K562 (cell line): Measurements from ENCODE around the gene UBE2D3. TPM values are rescaled to one million over a fixed set of nuclear protein-coding genes. Genes with fewer than 3 reads are reported as not detected.
A peak's percentile ranks its signal among the peaks of the same experiment; 100 is the strongest.

ENCODE experiments used
- ATAC-seq: fragments of 200-7000 bp; cut with Tn5 transposase; 3 replicates; pipeline ENCODE4 v1.9.1; 2020; ENCODE audit warnings: moderate library complexity
- BruUV-seq: library from RNA; stranded (reverse); fragments of 400-500 nt; replicated peaks from 2 replicates; lab custom pipeline; 2021; lab: Mats Ljungman, UMichigan
- CTCF ChIA-PET: fragments of 300-600 bp; formaldehyde crosslinking; extraction: SDS; loops from one replicate; lab custom pipeline; 2021; ENCODE audit warnings: low intra/inter-chr PET ratio; lab: Yijun Ruan, JAX
- POLR2A ChIA-PET: fragments of 300-600, 350-650 bp; sonication (Branson Sonifier 250); formaldehyde crosslinking; extraction: SDS; loops from one replicate; lab custom pipeline; 2021; ENCODE audit warnings: antibody characterized with exemption, inconsistent platforms; lab: Yijun Ruan, JAX
- DNase-seq, 4 experiments: peaks; one replicate each; pipeline versions ENCODE4 v3.0.0 to v3.0.0-alpha.2; 2011 to 2018; ENCODE audit warnings: low spot score in 3 of 4, mixed read lengths in 3 of 4; ENCODE audit errors: extremely low read depth in 1 of 4
- FAIRE-seq: peaks from 2 replicates; lab custom pipeline; 2011; peaks lifted over from hg19 to GRCh38; lab: Jason Lieb, UNC
- H2AFZ ChIP-seq: 2 replicates; pipeline ENCODE4 v1.6.0; 2011; ENCODE audit warnings: low read depth, low read length, control low read depth, inconsistent platforms
- H3K27ac ChIP-seq: fragments of 200-600 bp; 3 replicates; pipeline ENCODE4 v1.8.0; 2011; ENCODE audit warnings: low read depth, mild to moderate bottlenecking, control low read depth, inconsistent platforms, low read length, moderate library complexity, mixed read lengths; ENCODE audit errors: extremely low read depth
- H3K27me3 ChIP-seq, 2 experiments: fragments of 300-600 bp in 1 of 2; 2 replicates in 1 of 2; 3 replicates in 1 of 2; pipeline versions ENCODE4 v1.6.0 to v1.8.0; 2011; ENCODE audit warnings: inconsistent platforms in 2 of 2, low read length in 2 of 2, mild to moderate bottlenecking in 1 of 2, mixed read lengths in 1 of 2, moderate library complexity in 1 of 2; ENCODE audit not compliant: control insufficient read depth in 2 of 2, insufficient read depth in 2 of 2
- H3K36me3 ChIP-seq: fragments of 300-600 bp; 3 replicates; pipeline ENCODE4 v1.8.0; 2011; ENCODE audit warnings: mild to moderate bottlenecking, low read length, inconsistent platforms; ENCODE audit not compliant: control insufficient read depth, insufficient read depth
- H3K4me1 ChIP-seq, 2 experiments: fragments of 200-600 bp in 1 of 2; replicated peaks in 1 of 2; 2 replicates in 1 of 2; 3 replicates in 1 of 2; pipeline versions ENCODE4 v1.5.1 to v1.8.0; 2011; ENCODE audit warnings: inconsistent platforms in 2 of 2, low read length in 2 of 2, mild to moderate bottlenecking in 1 of 2, mixed read lengths in 1 of 2, moderate library complexity in 1 of 2; ENCODE audit not compliant: control insufficient read depth in 2 of 2, insufficient read depth in 2 of 2
- H3K4me2 ChIP-seq: 2 replicates; pipeline ENCODE4 v1.6.1; 2011; ENCODE audit warnings: low read length, control low read depth, inconsistent platforms, mixed read lengths; ENCODE audit not compliant: insufficient read depth
- H3K4me3 ChIP-seq: fragments of 200-600 bp; sonication (generic), shearing (Covaris generic); 2 replicates; pipeline ENCODE4 v1.5.1; 2016; ENCODE audit warnings: control low read depth, inconsistent platforms
- H3K79me2 ChIP-seq: fragments of 200-600 bp; 3 replicates; pipeline ENCODE4 v1.8.0; 2011; ENCODE audit warnings: low read length, inconsistent platforms; ENCODE audit not compliant: control insufficient read depth, insufficient read depth
- H3K9ac ChIP-seq, 2 experiments: 2 replicates each; pipeline versions ENCODE4 v1.6.0 to v1.6.1; 2011; ENCODE audit warnings: low read depth in 2 of 2, low read length in 2 of 2, control low read depth in 1 of 2, inconsistent platforms in 1 of 2, mild to moderate bottlenecking in 1 of 2, mixed read lengths in 1 of 2; ENCODE audit not compliant: insufficient read depth in 1 of 2
- H3K9me1 ChIP-seq: one replicate; pipeline ENCODE4 v1.6.0; 2011; ENCODE audit warnings: inconsistent platforms, mild to moderate bottlenecking, low read length, moderate library complexity; ENCODE audit not compliant: control insufficient read depth, insufficient read depth
- H3K9me3 ChIP-seq: replicated peaks from 2 replicates; pipeline ENCODE4 v1.5.1; 2011; ENCODE audit warnings: low read depth, low read length, inconsistent platforms; ENCODE audit not compliant: control insufficient read depth, insufficient read depth
- H4K20me1 ChIP-seq: replicated peaks from 2 replicates; pipeline ENCODE4 v1.6.1; 2011; ENCODE audit warnings: low read length, inconsistent platforms, mixed read lengths; ENCODE audit not compliant: control insufficient read depth, insufficient read depth
- ATF7 ChIP-seq: fragments of 450-650 bp; IDR thresholded peaks from 2 replicates; pipeline ENCODE4 v1.7.1; 2014; ENCODE audit warnings: mild to moderate bottlenecking, moderate library complexity
- HINFP ChIP-seq: fragments of 450-650 bp; conservative IDR thresholded peaks from 2 replicates; pipeline ENCODE4 v1.6.1; 2016; ENCODE audit warnings: missing genetic modification characterization, low read depth, mild to moderate bottlenecking, control low read depth, missing compliant biosample characterization
- JUN ChIP-seq, 2 experiments: sonication (generic) in 1 of 2; formaldehyde crosslinking in 1 of 2; IDR thresholded peaks; 2 replicates each; pipeline versions ENCODE4 v1.6.1 to v1.8.0; 2012 to 2022; ENCODE audit warnings: borderline replicate concordance in 2 of 2, mild to moderate bottlenecking in 2 of 2, improper control_type of control experiment in 1 of 2, low read depth in 1 of 2, low read length in 1 of 2, missing genetic modification reagents in 1 of 2
- MAFF ChIP-seq: IDR thresholded peaks from 2 replicates; pipeline ENCODE4 v1.6.1; 2012; ENCODE audit warnings: low read length, improper control_type of control experiment
- SMC3 ChIP-seq: conservative IDR thresholded peaks from 2 replicates; pipeline ENCODE4 v1.6.1; 2011; ENCODE audit warnings: low read depth, low read length, improper control_type of control experiment; ENCODE audit not compliant: insufficient read depth
- TCFL5 ChIP-seq: fragments of 250-450 bp; sonication (Bioruptor Pico); conservative IDR thresholded peaks from 2 replicates; pipeline ENCODE4 v1.6.1; 2021; ENCODE audit warnings: mild to moderate bottlenecking, moderate library complexity, matching md5 sums
- ZBTB40 ChIP-seq, 2 experiments: fragments of 450-650 bp in 1 of 2; sonication (generic) in 1 of 2; formaldehyde crosslinking in 1 of 2; IDR thresholded peaks; 2 replicates each; pipeline versions ENCODE4 v1.7.1 to v1.9.0; 2016 to 2022; ENCODE audit warnings: inconsistent platforms in 1 of 2, mild to moderate bottlenecking in 1 of 2, missing genetic modification reagents in 1 of 2
- WGBS: fragments of 100-300 bp; shearing (Covaris generic); methylation state at CpG from one replicate; pipeline ENCODE4 v1.1.6; 2016; ENCODE audit warnings: low coverage, mixed read lengths; ENCODE audit not compliant: insufficient coverage; ENCODE audit errors: missing lambda C conversion rate; 5-methylcytosine and 5-hydroxymethylcytosine counted together
- in situ Hi-C: fragments of 300-500 bp; cut with MboI; formaldehyde crosslinking; loops from 4 replicates; pipeline ENCODE4 v1.15.0; 2018; ENCODE audit warnings: inconsistent platforms, mixed read lengths
- intact Hi-C: fragments of 100-400 bp; cut with micrococcal nuclease; formaldehyde crosslinking; loops from 2 replicates; pipeline ENCODE4 v1.14.2; 2022
- polyA plus RNA-seq, 8 experiments: library from polyadenylated mRNA; depleted of rRNA in 4 of 8; stranded (reverse) in 5 of 8; unstranded in 3 of 8; fragments of >200 nt; fragmentation: Nextera tagmentation in 2 of 8; fragmentation: Illumina TruSeq in 1 of 8; extraction: Ambion mirVana in 2 of 8; extraction: Trizol in 1 of 8; gene quantifications; 2 replicates each; pipeline versions ENCODE4 v1.2.1 to v1.2.3, GENCODE V29; 2011 to 2014; ENCODE audit warnings: inconsistent platforms in 1 of 8, missing spikeins in 1 of 8
- total RNA-seq, 7 experiments: library from RNA; depleted of rRNA in 6 of 7; stranded (reverse); fragments of >200 nt in 6 of 7; fragmentation: Illumina TruSeq in 2 of 7; extraction: Trizol in 2 of 7; gene quantifications; 2 replicates each; pipeline versions ENCODE4 v1.2.1 to v1.2.3, GENCODE V29; 2011 to 2021; ENCODE audit warnings: low replicate concordance in 1 of 7

The UBE2D3 gene
- total and polyA plus RNA-seq, 9 of the 15 experiments (the other 6 are each of a cell fraction or from before 2014, with no cell fraction given): 191 to 618 (median 292) TPM

GRCh38 chr4:102780476-102781144, 46.7 kb downstream of the UBE2D3 start (continued):
- TF ChIP-seq JUN (IDR thresholded peaks at IDR 0.05; ENCODE audit: borderline replicate concordance, low read depth, low read length): peak; percentile 42; the same call in 1 of the 2 replicates
- no peak for TF ChIP-seq JUN (CRISPR knock-in tag; IDR thresholded peaks at IDR 0.05; ENCODE audit: borderline replicate concordance)
- peak; percentile 99 for TF ChIP-seq MAFF
- TF ChIP-seq ATF7: peak; percentile 62
- no peak for TF ChIP-seq SMC3
- TF ChIP-seq, all 486 proteins: peak for 40

- H3K9me3 ChIP-seq: no peaks in the 10 kb centered on the region
- no peaks in the 10 kb centered on the region for H3K79me2 ChIP-seq
- no peaks in the 10 kb centered on the region for H3K27me3 ChIP-seq
- 27% methylated on average over 3 of the region's 4 CpGs for WGBS
- H2AFZ ChIP-seq: peak overlapping the region; percentile 64
- ChIA-PET CTCF (no interaction called here), POLR2A (no interaction called here)
- in situ Hi-C loops: no loop called here
- intact Hi-C loops: no loop called here
- ATAC-seq: no peak
- TF ChIP-seq TCFL5 (CRISPR knock-in tag): no peak
- TF ChIP-seq HINFP (tag): peak; percentile 54; the same call in 1 of the 2 replicates
- TF ChIP-seq ZBTB40 (IDR thresholded peaks at IDR 0.05): peak; percentile 75
- 0 out of 2 replicates have a peak, but pooled peaks have one; percentile 48 for TF ChIP-seq ZBTB40 (CRISPR knock-in tag; IDR thresholded peaks at IDR 0.05)
- no peak overlapping the region for H3K4me3 ChIP-seq
- H3K4me2 ChIP-seq: no peak overlapping the region; the same call in 1 of the 2 replicates
- H3K27ac ChIP-seq: no peak overlapping the region
- no peak for DNase-seq
- peaks cover 7 to 18% of the 10 kb centered on the region in 2 experiments; a peak in 3 of 5 replicates for H3K4me1 ChIP-seq
- H3K9ac ChIP-seq: peak overlapping the region in 1 of 2 experiments; percentile 47; a peak in 1 of 4 replicates
- BruUV-seq: no TSS peak
- H3K9me1 ChIP-seq: no peaks in the 10 kb centered on the region
- H3K36me3 ChIP-seq: no peaks in the 10 kb centered on the region
- FAIRE-seq: no peak
- H4K20me1 ChIP-seq: no peaks in the 10 kb centered on the region
These were observed 48.1 kb downstream of the UBE2D3 start for GRCh38 chr4:102779204-102779603.
